GM15510 (cell line): ENCODE results near the gene CDH22.

Experiments
- POLR2A ChIP-seq: IDR thresholded peaks from 3 replicates; pipeline ENCODE4 v1.6.1; 2011; ENCODE audit warnings: borderline replicate concordance; ENCODE audit not compliant: insufficient read length; ENCODE audit errors: extremely low read depth

CDH22 gene

GRCh38 chr20:46211331-46211722 lies 97.0 kb downstream of the CDH22 start:
- no peak for TF ChIP-seq POLR2A

GRCh38 chr20:46210672-46211330 lies 97.5 kb downstream of the CDH22 start:
- no peak for TF ChIP-seq POLR2A

- TF ChIP-seq POLR2A, result no peak
Observed at GRCh38 chr20:46209930-46210671, 98.2 kb downstream of the CDH22 start.

GRCh38 chr20:46207793-46208192 lies 100.5 kb downstream of the CDH22 start:
- no peak for TF ChIP-seq POLR2A

GRCh38 chr20:46206992-46207549 lies 101.2 kb downstream of the CDH22 start:
- TF ChIP-seq POLR2A, result no peak

- TF ChIP-seq POLR2A, result no peak
Observed at GRCh38 chr20:46206025-46206424, 102.3 kb downstream of the CDH22 start.

GRCh38 chr20:46205349-46205748 lies 102.9 kb downstream of the CDH22 start:
- TF ChIP-seq POLR2A, result no peak

GRCh38 chr20:46204594-46205186 lies 103.6 kb downstream of the CDH22 start:
- TF ChIP-seq POLR2A, result no peak

- TF ChIP-seq POLR2A, result no peak
Observed at GRCh38 chr20:46203510-46203837, 104.8 kb downstream of the CDH22 start.

GRCh38 chr20:46202766-46203509 lies 105.4 kb downstream of the CDH22 start:
- TF ChIP-seq POLR2A, result no peak

- no peak for TF ChIP-seq POLR2A
Observed at GRCh38 chr20:46200582-46201570, 107.4 kb downstream of the CDH22 start.

GRCh38 chr20:46199198-46199597 lies 109.1 kb downstream of the CDH22 start:
- no peak for TF ChIP-seq POLR2A

- no peak for TF ChIP-seq POLR2A
Observed at GRCh38 chr20:46196990-46197389, 111.3 kb downstream of the CDH22 start.
